ENCODE measurements around the gene OSBPL10.

OSBPL10 gene

GRCh38 chr3:31793821-31794220 is 187.2 kb downstream of the OSBPL10 start:
- Histone ChIP-seq H3K4me2 (ENCODE audit: low read length) (no peak overlapping the region), H3K79me2 (ENCODE audit: insufficient read depth, low read length) (no peaks in the 10 kb centered on the region), H3K9ac (ENCODE audit: low read length) (no peak overlapping the region), H2AFZ (ENCODE audit: low read length) (no peak overlapping the region), H3K27ac (ENCODE audit: low read depth, low read length, poor library complexity, severe bottlenecking) (no peak overlapping the region), H3F3A (ENCODE audit: insufficient read depth, low read length) (no peaks in the 10 kb centered on the region), H3K4me1 (ENCODE audit: insufficient read depth, low read length, severe bottlenecking) (no peaks in the 10 kb centered on the region), H3K36me3 (ENCODE audit: insufficient read depth, low read length) (peaks cover 50% of the 10 kb centered on the region), H3K27me3 (ENCODE audit: insufficient read depth, low read length) (no peaks in the 10 kb centered on the region), H3K9me3 (ENCODE audit: low read length) (no peaks in the 10 kb centered on the region), H3K9me2 (ENCODE audit: low read depth, low read length) (no peaks in the 10 kb centered on the region), H4K20me1 (ENCODE audit: insufficient read depth, low read length) (no peaks in the 10 kb centered on the region), H3K4me3 (ENCODE audit: low read depth, low read length, poor library complexity, severe bottlenecking) (no peak overlapping the region)
- TF ChIP-seq CTCF (IDR thresholded peaks at IDR 0.05; ENCODE audit: low read length) (no peak), EZH2 (IDR thresholded peaks at IDR 0.05; ENCODE audit: borderline replicate concordance, low read length) (no peak)

GRCh38 chr3:31791090-31791430 is 190.0 kb downstream of the OSBPL10 start:
- Histone ChIP-seq H3K27ac (ENCODE audit: low read depth, low read length, poor library complexity, severe bottlenecking) (no peak overlapping the region), H3K9me2 (ENCODE audit: low read depth, low read length) (no peaks in the 10 kb centered on the region), H3K9me3 (ENCODE audit: low read length) (no peaks in the 10 kb centered on the region), H3K9ac (ENCODE audit: low read length) (no peak overlapping the region), H3K27me3 (ENCODE audit: insufficient read depth, low read length) (no peaks in the 10 kb centered on the region), H3K4me1 (ENCODE audit: insufficient read depth, low read length, severe bottlenecking) (no peaks in the 10 kb centered on the region), H3K4me2 (ENCODE audit: low read length) (no peak overlapping the region), H3F3A (ENCODE audit: insufficient read depth, low read length) (no peaks in the 10 kb centered on the region), H3K79me2 (ENCODE audit: insufficient read depth, low read length) (no peaks in the 10 kb centered on the region), H3K4me3 (ENCODE audit: low read depth, low read length, poor library complexity, severe bottlenecking) (no peak overlapping the region), H3K36me3 (ENCODE audit: insufficient read depth, low read length) (peaks cover 39% of the 10 kb centered on the region), H2AFZ (ENCODE audit: low read length) (no peak overlapping the region), H4K20me1 (ENCODE audit: insufficient read depth, low read length) (no peaks in the 10 kb centered on the region)
- TF ChIP-seq CTCF (IDR thresholded peaks at IDR 0.05; ENCODE audit: low read length) (no peak), EZH2 (IDR thresholded peaks at IDR 0.05; ENCODE audit: borderline replicate concordance, low read length) (no peak)

- no peaks in the 10 kb centered on the region for H3K79me2 ChIP-seq (ENCODE audit: insufficient read depth, low read length)
- no peaks in the 10 kb centered on the region for H3K4me1 ChIP-seq (ENCODE audit: insufficient read depth, low read length, severe bottlenecking)
- peaks cover 33% of the 10 kb centered on the region for H3K36me3 ChIP-seq (ENCODE audit: insufficient read depth, low read length)
- no peak overlapping the region for H3K27ac ChIP-seq (ENCODE audit: low read depth, low read length, poor library complexity, severe bottlenecking)
- H2AFZ ChIP-seq (ENCODE audit: low read length): no peak overlapping the region
- no peak overlapping the region for H3K4me2 ChIP-seq (ENCODE audit: low read length)
- no peaks in the 10 kb centered on the region for H3K9me2 ChIP-seq (ENCODE audit: low read depth, low read length)
- H4K20me1 ChIP-seq (ENCODE audit: insufficient read depth, low read length): no peaks in the 10 kb centered on the region
- H3K9me3 ChIP-seq (ENCODE audit: low read length): no peaks in the 10 kb centered on the region
- H3K27me3 ChIP-seq (ENCODE audit: insufficient read depth, low read length): no peaks in the 10 kb centered on the region
- no peaks in the 10 kb centered on the region for H3F3A ChIP-seq (ENCODE audit: insufficient read depth, low read length)
- TF ChIP-seq EZH2 (IDR thresholded peaks at IDR 0.05; ENCODE audit: borderline replicate concordance, low read length) (no peak), CTCF (IDR thresholded peaks at IDR 0.05; ENCODE audit: low read length) (no peak)
- no peak overlapping the region for H3K4me3 ChIP-seq (ENCODE audit: low read depth, low read length, poor library complexity, severe bottlenecking)
- H3K9ac ChIP-seq (ENCODE audit: low read length): no peak overlapping the region
Observed at GRCh38 chr3:31790193-31791089, 190.6 kb downstream of the OSBPL10 start.

Measured in OCI-LY1 (cell line).